Measurements from ENCODE around the gene SLC12A8. TPM values are rescaled to one million over a fixed set of nuclear protein-coding genes. Genes with fewer than 3 reads are reported as not detected.

The SLC12A8 gene
- total RNA-seq, 1 donor from 2014 or later: 6.1 TPM

DNA sequence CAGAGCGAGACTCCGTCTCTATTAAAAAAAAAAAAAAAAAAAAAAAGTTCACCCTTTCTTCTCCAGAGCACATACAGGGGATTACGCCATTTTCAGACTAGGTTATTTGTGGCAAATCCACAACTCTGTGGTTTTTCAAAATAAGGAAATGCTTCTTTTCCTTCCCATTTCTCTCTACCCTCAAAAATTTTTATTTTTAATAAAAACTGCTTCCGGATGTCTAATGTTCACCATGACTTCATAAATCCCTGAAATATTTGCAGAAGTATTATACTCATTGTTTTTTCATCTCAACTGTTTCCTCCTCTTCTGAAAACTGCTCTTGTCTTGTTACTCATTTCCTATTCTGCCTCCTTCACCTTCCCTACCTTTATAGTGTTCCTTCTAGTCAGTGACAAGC is 45.0 kb upstream of the SLC12A8 start:
- Mint-ChIP-seq H3K9me3 (ENCODE audit: low read depth) (peaks cover 10% of the 10 kb centered on the region), H3K4me3 (ENCODE audit: unreplicated experiment) (no peak overlapping the region), H3K4me1 (ENCODE audit: low read depth) (no peaks in the 10 kb centered on the region), H3K27me3 (ENCODE audit: low read depth) (no peaks in the 10 kb centered on the region), H3K36me3 (ENCODE audit: low read depth) (peaks cover 15% of the 10 kb centered on the region), H3K27ac (ENCODE audit: unreplicated experiment) (no peak overlapping the region)
- DNase-seq (ENCODE audit: low spot score): no peak
- TF ChIP-seq, protein P1, sequence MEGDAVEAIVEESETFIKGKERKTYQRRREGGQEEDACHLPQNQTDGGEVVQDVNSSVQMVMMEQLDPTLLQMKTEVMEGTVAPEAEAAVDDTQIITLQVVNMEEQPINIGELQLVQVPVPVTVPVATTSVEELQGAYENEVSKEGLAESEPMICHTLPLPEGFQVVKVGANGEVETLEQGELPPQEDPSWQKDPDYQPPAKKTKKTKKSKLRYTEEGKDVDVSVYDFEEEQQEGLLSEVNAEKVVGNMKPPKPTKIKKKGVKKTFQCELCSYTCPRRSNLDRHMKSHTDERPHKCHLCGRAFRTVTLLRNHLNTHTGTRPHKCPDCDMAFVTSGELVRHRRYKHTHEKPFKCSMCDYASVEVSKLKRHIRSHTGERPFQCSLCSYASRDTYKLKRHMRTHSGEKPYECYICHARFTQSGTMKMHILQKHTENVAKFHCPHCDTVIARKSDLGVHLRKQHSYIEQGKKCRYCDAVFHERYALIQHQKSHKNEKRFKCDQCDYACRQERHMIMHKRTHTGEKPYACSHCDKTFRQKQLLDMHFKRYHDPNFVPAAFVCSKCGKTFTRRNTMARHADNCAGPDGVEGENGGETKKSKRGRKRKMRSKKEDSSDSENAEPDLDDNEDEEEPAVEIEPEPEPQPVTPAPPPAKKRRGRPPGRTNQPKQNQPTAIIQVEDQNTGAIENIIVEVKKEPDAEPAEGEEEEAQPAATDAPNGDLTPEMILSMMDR (IDR thresholded peaks at IDR 0.05): no peak

DNA sequence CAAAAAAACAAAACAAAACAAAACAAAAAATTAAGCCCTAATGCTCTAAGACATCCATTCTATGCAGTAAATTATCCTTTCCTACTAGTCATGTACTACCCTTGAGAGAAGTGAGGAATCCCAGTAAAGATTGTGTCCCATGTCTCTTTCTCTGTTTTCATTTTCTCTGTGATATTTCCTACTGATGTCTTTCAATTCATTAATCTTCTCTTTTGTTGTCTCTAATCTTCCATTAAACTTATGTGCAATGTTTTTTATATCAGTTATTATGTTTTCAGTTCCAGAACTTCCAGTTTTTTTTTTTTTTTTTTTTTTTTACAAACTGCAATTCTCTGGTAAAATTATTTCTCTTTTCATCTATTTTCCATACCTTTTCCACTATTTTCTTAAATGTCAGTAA is 44.1 kb upstream of the SLC12A8 start:
- no peak overlapping the region for H3K4me3 Mint-ChIP-seq (ENCODE audit: unreplicated experiment)
- TF ChIP-seq, protein P1 (IDR thresholded peaks at IDR 0.05): no peak
- H3K27me3 Mint-ChIP-seq (ENCODE audit: low read depth): no peaks in the 10 kb centered on the region
- no peak for DNase-seq (ENCODE audit: low spot score)
- H3K4me1 Mint-ChIP-seq (ENCODE audit: low read depth): no peaks in the 10 kb centered on the region
- H3K27ac Mint-ChIP-seq (ENCODE audit: unreplicated experiment): no peak overlapping the region
- peaks cover 15% of the 10 kb centered on the region for H3K36me3 Mint-ChIP-seq (ENCODE audit: low read depth)
- peaks cover 10% of the 10 kb centered on the region for H3K9me3 Mint-ChIP-seq (ENCODE audit: low read depth)

- H3K27ac Mint-ChIP-seq (ENCODE audit: unreplicated experiment): no peak overlapping the region
- H3K36me3 Mint-ChIP-seq (ENCODE audit: low read depth): peaks cover 7% of the 10 kb centered on the region
- no peaks in the 10 kb centered on the region for H3K27me3 Mint-ChIP-seq (ENCODE audit: low read depth)
- TF ChIP-seq, protein P1 (IDR thresholded peaks at IDR 0.05): no peak
- no peaks in the 10 kb centered on the region for H3K9me3 Mint-ChIP-seq (ENCODE audit: low read depth)
- DNase-seq (ENCODE audit: low spot score): no peak
- no peak overlapping the region for H3K4me3 Mint-ChIP-seq (ENCODE audit: unreplicated experiment)
- no peaks in the 10 kb centered on the region for H3K4me1 Mint-ChIP-seq (ENCODE audit: low read depth)
Observed at GRCh38 chr3:125250973-125251372, 38.4 kb upstream of the SLC12A8 start.

DNA sequence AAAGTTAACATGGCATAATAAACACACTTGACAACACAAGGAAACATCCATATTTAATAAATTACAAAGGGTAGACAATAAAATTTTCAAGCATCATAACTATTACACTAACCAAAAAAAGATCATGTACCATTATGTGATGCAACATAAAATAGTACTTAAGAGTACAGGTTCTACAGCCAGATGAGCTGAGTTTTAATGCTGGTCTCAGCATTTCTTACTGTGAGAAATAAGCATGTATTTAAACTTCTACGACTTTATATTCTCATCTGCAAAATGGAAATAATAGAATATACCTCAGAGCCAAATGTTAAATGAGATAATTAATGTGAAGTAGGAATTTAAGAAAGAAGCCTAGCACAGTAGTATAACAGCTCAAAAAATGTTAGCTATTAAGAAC is 33.7 kb upstream of the SLC12A8 start:
- Mint-ChIP-seq H3K4me3 (ENCODE audit: unreplicated experiment) (no peak overlapping the region), H3K27ac (ENCODE audit: unreplicated experiment) (no peak overlapping the region), H3K27me3 (ENCODE audit: low read depth) (no peaks in the 10 kb centered on the region), H3K36me3 (ENCODE audit: low read depth) (peaks cover 13% of the 10 kb centered on the region), H3K4me1 (ENCODE audit: low read depth) (peaks cover 2% of the 10 kb centered on the region), H3K9me3 (ENCODE audit: low read depth) (no peaks in the 10 kb centered on the region)
- DNase-seq (ENCODE audit: low spot score): no peak
- TF ChIP-seq, protein P1 (IDR thresholded peaks at IDR 0.05): no peak

GRCh38 chr3:125245521-125245920 is 33.0 kb upstream of the SLC12A8 start:
- no peaks in the 10 kb centered on the region for H3K27me3 Mint-ChIP-seq (ENCODE audit: low read depth)
- TF ChIP-seq, protein P1 (IDR thresholded peaks at IDR 0.05): no peak

More at GRCh38 chr3:125245521-125245920, 33.0 kb upstream of the SLC12A8 start:
- H3K36me3 Mint-ChIP-seq (ENCODE audit: low read depth): peaks cover 15% of the 10 kb centered on the region
- no peak overlapping the region for H3K27ac Mint-ChIP-seq (ENCODE audit: unreplicated experiment)
- peaks cover 9% of the 10 kb centered on the region for H3K4me1 Mint-ChIP-seq (ENCODE audit: low read depth)
- H3K4me3 Mint-ChIP-seq (ENCODE audit: unreplicated experiment): no peak overlapping the region
- H3K9me3 Mint-ChIP-seq (ENCODE audit: low read depth): no peaks in the 10 kb centered on the region
- DNase-seq (ENCODE audit: low spot score): no peak
